T-helper 2 cell treated with Interferon-gamma antibody and Interleukin-4, amounts not matched to agents 5 μg/mL and 100 μg/mL, for 36 hours (primary cell): ENCODE results near the gene ADRB1.

Experiments used
- DNase-seq: peaks from one replicate; pipeline ENCODE4 v3.0.0; 2021; ENCODE audit warnings: low spot score
- H3K27ac Mint-ChIP-seq: one replicate; pipeline ENCODE4 v1.8.0; 2021; ENCODE audit warnings: mild to moderate bottlenecking, mixed read lengths
- H3K27me3 Mint-ChIP-seq: one replicate; pipeline ENCODE4 v1.8.0; 2021; ENCODE audit warnings: low read depth, mixed read lengths
- H3K36me3 Mint-ChIP-seq: one replicate; pipeline ENCODE4 v1.8.0; 2021; ENCODE audit warnings: low read depth, mixed read lengths
- H3K4me1 Mint-ChIP-seq: one replicate; pipeline ENCODE4 v1.8.0; 2021; ENCODE audit warnings: low read depth, mixed read lengths
- H3K4me3 Mint-ChIP-seq: one replicate; pipeline ENCODE4 v1.8.0; 2022; ENCODE audit warnings: mild to moderate bottlenecking, moderate library complexity, mixed read lengths
- H3K9me3 Mint-ChIP-seq: one replicate; pipeline ENCODE4 v1.8.0; 2021; ENCODE audit warnings: mixed read lengths

The ADRB1 gene

DNA sequence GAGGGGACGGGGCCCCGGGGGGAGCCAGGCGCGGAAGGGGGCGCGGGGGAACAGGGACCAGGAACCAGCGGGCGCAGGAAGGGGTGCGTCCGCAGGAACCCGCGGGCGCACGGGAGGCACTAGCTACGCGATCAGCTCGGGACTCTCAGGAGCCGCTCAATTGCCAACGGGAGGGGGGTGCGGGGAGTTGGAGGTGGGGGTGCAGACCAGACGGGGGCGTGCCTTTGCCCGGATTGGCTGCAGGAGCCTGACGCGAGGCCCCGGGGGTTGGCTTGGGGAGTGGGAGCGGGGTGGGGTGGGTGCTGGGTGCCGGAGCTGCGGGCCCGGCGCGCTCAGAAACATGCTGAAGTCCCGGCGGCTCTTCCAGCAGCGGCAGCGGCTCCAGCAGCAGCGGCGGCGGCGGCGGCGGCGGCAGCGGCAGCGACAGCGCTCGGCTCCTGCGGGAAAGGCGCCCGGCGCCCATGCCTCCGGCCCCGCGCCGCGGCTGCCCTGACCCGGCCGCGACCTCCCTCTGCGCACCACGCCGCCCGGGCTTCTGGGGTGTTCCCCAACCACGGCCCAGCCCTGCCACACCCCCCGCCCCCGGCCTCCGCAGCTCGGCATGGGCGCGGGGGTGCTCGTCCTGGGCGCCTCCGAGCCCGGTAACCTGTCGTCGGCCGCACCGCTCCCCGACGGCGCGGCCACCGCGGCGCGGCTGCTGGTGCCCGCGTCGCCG, at the start of gene ADRB1:
Gene ADRB1 (plus strand): TSS at position 335 of the 715 bp plus-strand sequence. CDS start 267 bp downstream, at position 602.
- no peaks in the 10 kb centered on the region for H3K9me3 Mint-ChIP-seq
- peaks cover 84% of the 10 kb centered on the region for H3K27me3 Mint-ChIP-seq
- DNase-seq = peak; percentile 10
- peak within 1 kb of the TSS; percentile 31 for H3K27ac Mint-ChIP-seq
- H3K4me1 Mint-ChIP-seq = peaks cover 22% of the 10 kb centered on the region
- peak within 1 kb of the TSS; percentile 73 for H3K4me3 Mint-ChIP-seq
- peaks cover 1% of the 10 kb centered on the region for H3K36me3 Mint-ChIP-seq

DNA sequence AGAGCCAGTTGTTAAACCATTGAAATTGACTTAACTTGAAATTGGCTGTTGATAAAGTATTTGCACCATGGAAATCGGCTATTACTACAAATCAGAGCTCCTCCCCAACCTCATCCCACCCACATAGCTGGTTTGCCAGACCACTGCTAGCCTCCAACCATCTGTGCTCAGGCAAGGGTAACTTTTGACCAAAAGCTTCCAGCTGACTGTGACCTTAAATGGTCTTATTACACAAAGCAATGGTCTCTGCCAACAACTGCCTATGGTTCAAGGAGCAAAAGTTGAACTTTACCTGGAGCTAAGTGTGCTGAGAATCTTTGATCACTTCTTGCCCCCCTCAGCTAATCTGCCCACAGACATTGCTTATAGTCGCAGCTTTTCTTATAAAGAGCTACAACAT, 48.5 kb upstream of the ADRB1 start:
- Mint-ChIP-seq H3K4me1 (peaks cover 8% of the 10 kb centered on the region), H3K4me3 (no peak overlapping the region), H3K36me3 (no peaks in the 10 kb centered on the region), H3K27me3 (peaks cover 69% of the 10 kb centered on the region), H3K9me3 (no peaks in the 10 kb centered on the region), H3K27ac (no peak overlapping the region)
- no peak for DNase-seq

DNA sequence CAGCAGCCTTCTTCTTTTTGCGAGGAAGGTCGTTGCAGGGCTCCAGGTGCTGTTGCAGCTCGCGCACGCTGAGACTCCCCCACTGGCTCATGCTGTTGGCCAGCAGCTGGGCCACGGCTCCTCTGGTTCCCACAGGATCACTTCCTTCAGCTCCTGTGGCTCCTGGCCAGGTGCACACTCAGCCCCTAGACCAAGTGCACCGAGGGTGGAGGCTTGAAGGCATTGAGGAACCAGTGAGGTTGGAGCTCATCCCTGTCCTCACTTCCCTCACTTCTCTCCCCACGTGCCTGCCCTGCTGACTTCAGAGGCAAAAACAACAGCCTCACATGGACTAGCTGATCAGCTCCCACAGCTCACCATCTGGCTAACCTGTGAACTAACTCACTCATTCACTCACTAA, 46.2 kb upstream of the ADRB1 start:
- no peak for DNase-seq
- Mint-ChIP-seq H3K27ac (no peak overlapping the region), H3K36me3 (no peaks in the 10 kb centered on the region), H3K4me1 (peaks cover 8% of the 10 kb centered on the region), H3K9me3 (no peaks in the 10 kb centered on the region), H3K27me3 (peaks cover 67% of the 10 kb centered on the region), H3K4me3 (no peak overlapping the region)

DNA sequence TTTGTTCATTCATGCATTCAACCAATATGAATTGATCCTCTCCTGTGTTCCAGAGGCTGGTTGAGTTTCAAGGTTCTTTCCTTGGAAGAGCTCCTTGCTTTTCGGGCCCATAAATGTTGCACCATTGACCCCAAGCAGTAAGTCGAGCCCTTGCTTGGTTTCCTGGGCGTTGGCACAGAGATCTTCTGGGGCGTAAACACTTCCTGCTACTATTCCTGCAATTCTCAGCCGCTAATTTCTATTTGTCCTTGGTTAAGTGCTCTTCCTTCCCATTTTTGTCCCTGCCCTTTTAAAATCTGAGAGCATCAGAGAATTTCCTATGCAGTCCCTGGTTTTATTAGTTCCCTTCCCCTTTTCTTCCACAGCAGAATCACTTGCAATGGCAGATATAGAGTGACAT, 44.1 kb upstream of the ADRB1 start:
- Mint-ChIP-seq H3K27ac (no peak overlapping the region), H3K4me3 (no peak overlapping the region)

DNA sequence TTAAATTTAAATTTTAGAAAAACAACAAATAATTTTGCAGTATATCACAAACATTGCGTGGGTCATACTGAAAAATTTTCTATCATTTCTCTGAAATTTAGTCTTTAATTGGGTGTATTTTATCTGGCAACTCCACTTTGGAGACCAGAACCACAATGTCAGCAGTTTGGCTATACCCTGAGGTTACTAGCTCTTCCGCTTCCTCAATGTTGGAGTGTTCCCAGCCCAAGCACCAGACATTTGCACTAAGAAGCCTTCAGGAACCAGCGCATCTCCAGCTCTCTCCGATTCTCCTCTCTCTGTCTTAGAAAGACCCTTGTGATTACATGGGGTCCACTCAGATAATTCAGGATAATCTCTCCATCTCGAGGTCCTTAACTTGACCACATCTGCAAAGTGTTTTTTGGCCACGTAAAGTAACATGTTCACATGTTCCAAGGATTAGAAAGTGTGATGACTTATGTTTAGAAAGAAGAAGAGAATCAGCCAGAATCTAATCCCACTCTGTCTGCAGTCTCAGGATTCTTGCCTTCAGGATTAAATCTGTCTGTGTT, 43.1 kb upstream of the ADRB1 start:
- peaks cover 8% of the 10 kb centered on the region for H3K4me1 Mint-ChIP-seq
- no peak overlapping the region for H3K4me3 Mint-ChIP-seq
- no peaks in the 10 kb centered on the region for H3K9me3 Mint-ChIP-seq
- no peak overlapping the region for H3K27ac Mint-ChIP-seq
- peaks cover 60% of the 10 kb centered on the region for H3K27me3 Mint-ChIP-seq
- no peaks in the 10 kb centered on the region for H3K36me3 Mint-ChIP-seq
- DNase-seq = no peak

More for the DNA sequence above, 44.1 kb upstream of the ADRB1 start:
- peaks cover 59% of the 10 kb centered on the region for H3K27me3 Mint-ChIP-seq
- no peaks in the 10 kb centered on the region for H3K9me3 Mint-ChIP-seq
- DNase-seq = no peak
- peaks cover 8% of the 10 kb centered on the region for H3K4me1 Mint-ChIP-seq
- H3K36me3 Mint-ChIP-seq = no peaks in the 10 kb centered on the region

DNA sequence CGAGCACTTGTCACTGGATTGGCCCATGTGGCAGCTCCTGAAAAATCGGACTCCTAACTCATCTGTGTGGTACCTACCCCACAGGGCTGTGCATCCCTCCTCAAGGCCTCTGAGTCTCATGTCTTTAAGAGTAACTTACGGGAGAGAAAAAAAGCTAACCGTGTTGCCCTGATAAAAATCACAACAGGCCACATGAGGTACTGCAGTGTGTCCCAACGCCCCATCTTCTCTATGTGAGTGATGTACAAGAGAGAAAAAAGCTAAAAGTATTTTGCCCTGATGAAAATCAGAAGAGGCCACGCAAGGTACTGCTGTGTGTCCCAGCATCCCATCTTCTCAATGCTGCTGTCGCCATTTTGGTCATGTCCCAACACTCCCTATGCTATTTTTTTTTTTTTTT, 41.2 kb upstream of the ADRB1 start:
- Mint-ChIP-seq H3K27me3 (peaks cover 45% of the 10 kb centered on the region), H3K4me1 (peaks cover 8% of the 10 kb centered on the region), H3K9me3 (no peaks in the 10 kb centered on the region), H3K36me3 (no peaks in the 10 kb centered on the region), H3K27ac (no peak overlapping the region), H3K4me3 (no peak overlapping the region)
- DNase-seq = no peak

DNA sequence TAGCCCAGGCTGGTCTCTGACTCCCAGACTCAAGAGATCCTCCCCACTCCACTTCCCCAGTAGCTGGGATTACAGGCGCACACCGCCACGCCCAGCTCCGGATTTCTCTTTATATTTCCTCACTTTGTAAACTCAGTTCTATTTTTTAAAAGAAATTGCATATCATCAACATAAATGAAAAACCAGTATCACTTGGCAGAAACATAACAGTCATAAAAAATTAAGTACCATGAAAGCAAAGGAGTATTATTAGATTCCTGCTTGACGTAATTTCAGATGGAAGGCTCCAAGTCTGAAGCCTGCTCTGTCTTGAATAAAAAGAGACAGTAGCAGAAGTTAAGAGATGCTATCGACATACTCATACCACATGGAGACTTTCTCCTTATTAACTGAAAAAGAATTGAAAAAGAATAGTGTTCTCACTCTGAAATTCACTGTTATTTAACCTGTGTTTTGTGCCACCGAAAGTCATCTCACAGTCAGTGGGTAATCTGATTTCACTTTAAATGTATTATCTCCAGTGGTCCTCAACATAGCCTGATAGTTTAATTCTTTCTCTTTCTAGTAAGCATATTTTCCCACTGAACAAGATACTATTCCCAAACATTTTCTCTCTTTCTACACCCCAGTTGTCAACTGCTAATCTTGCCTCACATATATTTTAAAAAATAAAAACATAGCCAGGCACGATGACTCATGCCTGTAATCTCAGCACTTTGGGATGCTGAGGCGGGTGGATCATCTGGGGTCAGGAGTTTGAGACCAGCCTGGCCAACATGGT, 40.3 kb upstream of the ADRB1 start:
- no peak overlapping the region for H3K27ac Mint-ChIP-seq
- no peaks in the 10 kb centered on the region for H3K36me3 Mint-ChIP-seq
- no peak overlapping the region for H3K4me3 Mint-ChIP-seq
- DNase-seq = no peak
- peaks cover 45% of the 10 kb centered on the region for H3K27me3 Mint-ChIP-seq
- no peaks in the 10 kb centered on the region for H3K9me3 Mint-ChIP-seq
- H3K4me1 Mint-ChIP-seq = peaks cover 8% of the 10 kb centered on the region

DNA sequence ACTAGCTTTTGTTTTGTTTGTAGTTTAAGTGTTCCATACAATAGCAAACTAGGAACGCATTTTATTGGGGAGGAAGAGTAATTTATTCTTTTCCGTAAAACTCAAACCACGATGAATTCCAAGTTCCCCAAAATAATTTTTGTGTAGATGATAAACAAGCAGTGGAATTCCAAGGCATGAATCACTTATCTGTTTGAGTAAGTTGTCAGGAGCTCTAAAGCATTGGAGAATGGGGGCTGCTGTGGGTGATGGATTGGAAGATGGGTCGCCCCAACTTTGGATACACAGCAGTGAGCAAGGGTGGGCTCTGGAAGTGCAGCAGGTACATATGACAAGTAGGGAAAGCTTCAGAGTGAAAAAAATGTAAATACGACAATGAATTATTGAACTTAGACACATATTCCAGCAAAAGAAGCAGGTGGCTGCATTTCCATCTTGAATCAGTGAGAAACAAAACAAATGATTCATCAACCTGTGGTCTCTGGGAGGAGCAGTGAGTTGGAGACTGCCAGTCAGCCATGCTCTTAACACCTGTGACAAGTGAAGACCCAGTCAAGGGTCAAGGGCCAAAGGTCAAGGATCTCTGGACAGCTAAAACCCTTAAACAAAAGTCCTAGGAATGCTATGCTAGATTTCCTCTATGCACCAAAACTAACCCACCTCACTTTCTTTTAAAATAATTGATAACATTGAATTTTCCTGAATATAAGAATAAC, 34.2 kb upstream of the ADRB1 start:
- Mint-ChIP-seq H3K27me3 (peaks cover 28% of the 10 kb centered on the region), H3K4me3 (no peak overlapping the region), H3K36me3 (no peaks in the 10 kb centered on the region), H3K4me1 (no peaks in the 10 kb centered on the region), H3K9me3 (no peaks in the 10 kb centered on the region), H3K27ac (no peak overlapping the region)
- no peak for DNase-seq

DNA sequence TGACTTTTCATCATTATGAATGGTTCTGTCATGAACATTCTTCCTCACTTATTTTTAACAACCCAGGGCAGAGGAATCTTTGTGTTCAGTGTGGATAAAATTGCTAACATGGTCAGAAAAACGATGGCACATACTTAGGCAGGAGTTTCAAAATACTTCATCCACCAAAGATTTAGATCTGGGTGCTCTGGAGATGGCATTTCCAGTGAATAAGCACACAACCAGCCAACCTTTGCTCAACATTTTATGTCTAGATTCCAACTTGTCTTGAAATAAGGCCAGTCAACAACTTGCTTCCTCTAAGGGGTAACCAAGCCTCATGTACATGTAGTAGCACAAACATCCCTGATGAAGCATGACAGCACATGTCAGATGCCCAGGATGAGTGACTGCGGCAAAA, 33.4 kb upstream of the ADRB1 start:
- no peak overlapping the region for H3K4me3 Mint-ChIP-seq
- no peak for DNase-seq
- H3K27me3 Mint-ChIP-seq = peaks cover 23% of the 10 kb centered on the region
- no peak overlapping the region for H3K27ac Mint-ChIP-seq
- no peaks in the 10 kb centered on the region for H3K36me3 Mint-ChIP-seq
- no peaks in the 10 kb centered on the region for H3K4me1 Mint-ChIP-seq
- H3K9me3 Mint-ChIP-seq = peaks cover 2% of the 10 kb centered on the region

DNA sequence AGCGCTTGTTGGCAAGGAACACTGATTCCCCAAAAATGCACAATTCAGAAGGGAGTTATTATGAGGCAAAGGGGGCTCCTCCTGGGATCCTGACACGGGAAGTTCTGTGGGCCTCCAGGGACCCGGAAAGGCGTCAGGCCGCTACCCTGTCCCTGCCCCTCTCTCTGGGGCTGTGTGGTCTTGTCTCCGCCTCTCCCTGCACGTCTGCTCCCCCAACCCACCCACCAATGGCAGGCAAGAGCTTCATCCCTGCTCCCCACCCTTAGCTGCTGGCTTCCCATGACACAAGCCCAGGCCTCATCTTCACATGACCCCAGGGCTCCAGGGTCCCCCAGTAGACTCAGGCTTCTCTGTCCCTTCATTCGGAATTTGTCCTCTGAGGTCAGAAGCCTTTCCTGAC, 31.0 kb upstream of the ADRB1 start:
- DNase-seq = no peak
- no peak overlapping the region for H3K4me3 Mint-ChIP-seq
- peaks cover 9% of the 10 kb centered on the region for H3K9me3 Mint-ChIP-seq
- H3K36me3 Mint-ChIP-seq = no peaks in the 10 kb centered on the region
- H3K27me3 Mint-ChIP-seq = peaks cover 33% of the 10 kb centered on the region
- no peak overlapping the region for H3K27ac Mint-ChIP-seq
- H3K4me1 Mint-ChIP-seq = no peaks in the 10 kb centered on the region

DNA sequence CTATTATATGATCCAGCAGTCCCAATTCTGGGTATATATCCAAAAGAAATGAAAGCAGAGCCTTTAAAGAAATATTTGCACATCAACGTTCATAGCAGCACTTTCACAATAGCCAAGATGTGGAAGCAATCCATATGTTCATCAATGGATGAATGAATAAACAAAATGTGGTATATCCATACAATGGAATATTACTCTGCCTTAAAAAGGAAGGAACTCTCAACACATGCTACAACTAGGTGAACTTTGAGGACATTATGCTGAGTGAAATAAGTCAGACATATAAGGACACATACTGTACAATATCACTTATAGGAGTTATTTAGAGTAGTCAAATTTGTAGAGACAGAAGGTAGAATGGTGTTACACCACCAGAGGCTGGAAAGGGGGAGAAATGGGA, 28.0 kb upstream of the ADRB1 start:
- H3K4me3 Mint-ChIP-seq = no peak overlapping the region
- H3K27ac Mint-ChIP-seq = no peak overlapping the region
- H3K27me3 Mint-ChIP-seq = peaks cover 52% of the 10 kb centered on the region
- H3K9me3 Mint-ChIP-seq = peaks cover 9% of the 10 kb centered on the region
- DNase-seq = no peak
- no peaks in the 10 kb centered on the region for H3K4me1 Mint-ChIP-seq
- H3K36me3 Mint-ChIP-seq = no peaks in the 10 kb centered on the region

DNA sequence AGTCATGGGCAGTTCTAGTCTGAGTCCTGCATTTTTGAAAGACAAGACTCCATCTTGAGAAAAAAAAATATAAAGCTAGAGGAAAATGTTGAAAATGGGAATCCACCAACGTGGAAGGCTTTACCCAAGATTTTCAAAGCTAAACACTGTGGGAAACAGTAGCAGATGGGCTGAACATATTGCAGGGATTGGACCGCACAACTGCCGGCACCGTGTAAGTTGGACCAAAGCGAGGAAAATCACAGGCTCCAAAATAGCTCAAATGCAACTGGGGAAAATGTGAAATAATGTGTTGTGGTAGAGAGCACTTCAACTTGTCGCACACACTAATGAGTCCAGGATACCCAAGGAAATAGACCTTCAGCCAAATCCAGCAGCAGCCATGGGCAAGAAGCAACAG, 26.4 kb upstream of the ADRB1 start:
- Mint-ChIP-seq H3K27ac (no peak overlapping the region), H3K4me1 (no peaks in the 10 kb centered on the region), H3K9me3 (peaks cover 9% of the 10 kb centered on the region), H3K36me3 (no peaks in the 10 kb centered on the region), H3K4me3 (no peak overlapping the region), H3K27me3 (peaks cover 62% of the 10 kb centered on the region)
- DNase-seq = no peak

DNA sequence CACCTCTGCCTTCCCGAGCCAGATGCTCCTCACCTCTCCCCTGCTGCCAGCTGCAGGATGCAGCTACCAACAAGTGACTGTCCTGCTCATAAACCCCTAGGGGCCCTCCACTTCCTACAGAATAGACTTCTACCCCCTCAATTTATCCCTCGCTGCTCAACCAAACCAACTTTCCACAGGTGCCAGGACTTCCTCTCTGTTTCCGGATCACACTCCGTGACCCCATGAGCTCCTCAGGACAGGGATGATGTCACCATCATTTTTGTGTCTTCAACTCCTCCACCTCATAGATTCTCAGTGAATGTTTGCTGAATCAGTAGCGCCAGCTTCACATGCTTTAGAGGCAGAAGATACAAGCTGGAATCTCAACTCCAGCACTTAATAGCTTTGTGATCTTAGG, 25.8 kb upstream of the ADRB1 start:
- DNase-seq = no peak
- Mint-ChIP-seq H3K27me3 (peaks cover 66% of the 10 kb centered on the region), H3K27ac (peak overlapping the region; percentile 41), H3K9me3 (peaks cover 9% of the 10 kb centered on the region), H3K4me1 (no peaks in the 10 kb centered on the region), H3K36me3 (no peaks in the 10 kb centered on the region), H3K4me3 (no peak overlapping the region)

DNA sequence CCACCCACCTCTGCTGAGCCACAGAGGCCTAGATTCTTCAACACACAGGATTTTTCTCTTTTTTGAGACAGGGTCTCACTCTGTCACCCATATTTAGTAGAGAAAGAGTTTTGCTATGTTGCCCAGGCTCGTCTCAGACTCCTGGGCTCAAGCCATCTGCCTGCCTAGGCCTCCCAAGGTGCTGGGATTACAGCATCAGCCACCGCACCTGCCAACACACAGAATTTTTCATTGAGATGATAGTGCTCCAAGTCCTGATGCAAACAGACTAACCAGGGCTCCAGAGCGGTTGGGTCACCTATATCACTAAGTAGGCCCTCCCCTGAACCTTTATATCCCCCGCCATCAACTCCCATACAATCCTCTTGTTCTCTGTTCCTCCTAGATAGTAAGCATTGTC, 24.4 kb upstream of the ADRB1 start:
- no peak for DNase-seq
- Mint-ChIP-seq H3K36me3 (peaks cover 2% of the 10 kb centered on the region), H3K4me1 (peaks cover 6% of the 10 kb centered on the region), H3K4me3 (no peak overlapping the region), H3K9me3 (peaks cover 13% of the 10 kb centered on the region), H3K27me3 (peaks cover 69% of the 10 kb centered on the region), H3K27ac (no peak overlapping the region)
